C4-2B (cell line): ENCODE data around the gene SCN2A.

ENCODE experiments used
- H3K27ac ChIP-seq: fragments of 450-650 bp; 2 replicates; pipeline ENCODE4 v1.5.1; 2017
- ZFX ChIP-seq: fragments of 450-650 bp; IDR thresholded peaks from 2 replicates; pipeline ENCODE4 v1.6.1; 2017
- TF ChIP-seq, protein P1 (sequence below): fragments of 450-650 bp; conservative IDR thresholded peaks from 2 replicates; pipeline ENCODE4 v1.5.1; 2017; ENCODE audit warnings: mild to moderate bottlenecking

Gene SCN2A

DNA sequence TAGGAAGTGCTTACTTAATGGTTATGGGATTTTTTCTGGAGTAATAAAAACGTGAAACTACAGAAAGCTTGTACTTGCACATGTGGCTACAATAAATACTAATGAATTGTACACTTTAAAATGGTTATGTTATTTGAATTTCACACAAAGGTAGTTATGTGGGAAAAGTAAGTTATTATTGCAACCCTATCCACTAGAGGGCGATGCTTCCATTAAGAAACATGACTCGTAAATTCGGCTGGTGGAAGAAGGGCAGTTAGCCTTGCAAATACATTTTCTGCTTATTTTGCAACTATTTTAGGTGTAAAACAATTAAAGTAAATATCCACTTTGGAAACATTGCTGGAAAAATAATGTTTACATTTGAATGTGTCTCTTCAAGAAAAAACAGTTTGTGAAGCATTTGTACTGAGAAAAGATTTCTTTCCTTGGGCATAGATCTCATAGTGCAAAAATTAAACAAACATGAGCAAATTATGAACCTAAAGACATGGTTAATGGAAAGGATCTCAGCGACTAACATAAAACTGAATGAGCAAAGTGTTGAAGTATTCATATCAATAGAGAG, 162.2 kb downstream of the SCN2A start:
- no peak overlapping the region for H3K27ac ChIP-seq
- TF ChIP-seq ZFX: no peak
- TF ChIP-seq, protein P1, sequence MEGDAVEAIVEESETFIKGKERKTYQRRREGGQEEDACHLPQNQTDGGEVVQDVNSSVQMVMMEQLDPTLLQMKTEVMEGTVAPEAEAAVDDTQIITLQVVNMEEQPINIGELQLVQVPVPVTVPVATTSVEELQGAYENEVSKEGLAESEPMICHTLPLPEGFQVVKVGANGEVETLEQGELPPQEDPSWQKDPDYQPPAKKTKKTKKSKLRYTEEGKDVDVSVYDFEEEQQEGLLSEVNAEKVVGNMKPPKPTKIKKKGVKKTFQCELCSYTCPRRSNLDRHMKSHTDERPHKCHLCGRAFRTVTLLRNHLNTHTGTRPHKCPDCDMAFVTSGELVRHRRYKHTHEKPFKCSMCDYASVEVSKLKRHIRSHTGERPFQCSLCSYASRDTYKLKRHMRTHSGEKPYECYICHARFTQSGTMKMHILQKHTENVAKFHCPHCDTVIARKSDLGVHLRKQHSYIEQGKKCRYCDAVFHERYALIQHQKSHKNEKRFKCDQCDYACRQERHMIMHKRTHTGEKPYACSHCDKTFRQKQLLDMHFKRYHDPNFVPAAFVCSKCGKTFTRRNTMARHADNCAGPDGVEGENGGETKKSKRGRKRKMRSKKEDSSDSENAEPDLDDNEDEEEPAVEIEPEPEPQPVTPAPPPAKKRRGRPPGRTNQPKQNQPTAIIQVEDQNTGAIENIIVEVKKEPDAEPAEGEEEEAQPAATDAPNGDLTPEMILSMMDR: peak; percentile 78

DNA sequence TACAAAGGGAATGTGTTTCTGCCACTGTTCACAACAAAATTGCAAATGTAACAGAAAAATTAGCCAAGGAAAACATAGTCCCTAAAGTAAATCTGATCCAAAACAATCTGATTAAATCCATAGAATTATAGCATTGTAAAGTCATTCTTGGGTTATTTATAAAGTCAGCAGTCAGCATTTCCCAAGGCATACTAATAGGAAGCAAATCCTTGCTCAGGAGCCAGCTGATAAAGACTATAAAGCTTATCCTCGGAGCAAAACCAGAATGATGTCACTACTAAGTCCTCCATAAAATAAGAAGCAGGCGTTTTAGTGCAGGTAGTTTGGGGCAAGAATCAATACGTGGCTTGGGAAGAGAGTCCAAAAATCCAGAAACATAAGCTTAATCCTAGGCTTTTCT, 162.9 kb downstream of the SCN2A start:
- TF ChIP-seq, protein P1: no peak
- TF ChIP-seq ZFX: no peak
- no peak overlapping the region for H3K27ac ChIP-seq

DNA sequence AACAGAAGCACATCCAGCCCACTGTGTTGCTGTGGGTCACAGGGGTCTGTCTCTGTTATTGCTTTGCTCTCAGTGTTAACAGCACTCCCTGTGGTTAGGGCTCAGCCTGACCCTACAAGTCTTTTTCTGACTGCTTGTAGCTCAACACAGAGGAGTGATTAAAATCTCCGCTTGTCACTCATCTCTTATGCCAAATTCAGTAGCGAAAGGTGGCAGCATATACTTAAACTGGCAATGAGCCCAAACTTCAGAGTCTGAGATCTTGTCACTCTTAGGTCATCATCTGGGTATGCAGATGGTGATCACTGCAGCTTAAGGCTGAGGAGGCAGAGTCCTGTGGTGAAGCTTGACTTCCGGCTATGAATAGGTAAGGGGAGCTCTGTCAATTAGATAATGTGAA, 167.0 kb downstream of the SCN2A start:
- TF ChIP-seq ZFX: no peak
- TF ChIP-seq, protein P1: no peak; the same call in 1 of the 2 replicates
- H3K27ac ChIP-seq: no peak overlapping the region; the same call in 1 of the 2 replicates

DNA sequence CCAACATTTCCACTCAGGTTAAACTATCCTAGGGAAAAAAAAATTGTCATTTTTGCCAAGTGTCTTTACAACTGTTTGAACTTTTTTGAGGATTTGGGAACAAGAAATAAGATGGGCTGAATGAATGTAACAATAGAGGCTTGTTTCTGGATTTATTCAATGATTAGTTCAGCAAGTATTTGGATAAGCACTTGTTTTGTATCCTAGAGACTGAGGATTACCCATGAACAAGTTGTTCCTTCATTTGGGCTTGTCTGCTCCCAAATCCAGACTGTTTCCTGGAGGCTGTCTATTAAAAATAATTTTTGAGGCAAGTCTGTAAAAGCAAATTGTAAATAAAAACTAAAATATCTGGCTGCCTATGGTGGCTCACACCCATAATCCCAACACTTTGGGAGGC, 168.3 kb downstream of the SCN2A start:
- no peak for TF ChIP-seq ZFX
- TF ChIP-seq, protein P1: no peak
- peak overlapping the region; percentile 21; the same call in 1 of the 2 replicates for H3K27ac ChIP-seq

DNA sequence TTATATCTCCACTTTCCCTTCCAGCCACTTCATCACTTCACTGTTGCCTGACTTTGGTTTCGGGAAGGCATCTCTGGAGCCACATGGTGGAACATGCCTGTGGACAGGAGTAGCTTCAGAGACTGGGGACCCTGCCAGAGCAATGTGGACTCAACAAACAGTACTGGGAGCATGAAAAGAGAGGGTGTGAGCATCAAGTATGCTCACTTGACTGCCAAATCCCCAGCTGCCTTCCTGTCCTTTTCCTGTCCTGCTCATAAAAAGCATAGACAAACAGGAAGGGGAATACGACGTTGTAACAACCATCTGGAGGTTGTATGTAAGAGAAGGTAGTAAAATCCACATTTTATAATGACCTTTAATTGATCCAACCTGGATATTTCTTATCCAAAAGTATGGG, 169.0 kb downstream of the SCN2A start:
- peak overlapping the region; percentile 21; the same call in 1 of the 2 replicates for H3K27ac ChIP-seq
- TF ChIP-seq, protein P1: no peak
- TF ChIP-seq ZFX: no peak

DNA sequence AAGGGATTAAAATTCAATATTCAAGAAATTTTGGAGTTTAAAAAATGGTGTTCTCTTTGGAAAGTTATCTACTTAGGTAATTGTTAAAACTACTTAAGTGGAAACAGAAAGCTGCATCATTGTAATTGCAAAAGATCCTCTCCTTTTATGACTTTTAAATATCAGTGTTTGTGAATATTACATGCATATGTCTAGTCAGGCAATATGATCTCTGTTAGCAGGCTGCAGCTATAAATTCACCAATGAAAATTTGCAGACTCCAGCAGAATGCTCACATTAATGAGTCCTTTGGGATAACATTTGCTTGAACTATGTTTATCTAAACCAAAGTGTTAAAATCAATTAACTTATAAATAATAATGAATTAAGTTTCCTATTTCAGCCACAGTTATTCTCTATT, 171.1 kb downstream of the SCN2A start:
- TF ChIP-seq, protein P1: no peak
- TF ChIP-seq ZFX: no peak
- no peak overlapping the region for H3K27ac ChIP-seq

DNA sequence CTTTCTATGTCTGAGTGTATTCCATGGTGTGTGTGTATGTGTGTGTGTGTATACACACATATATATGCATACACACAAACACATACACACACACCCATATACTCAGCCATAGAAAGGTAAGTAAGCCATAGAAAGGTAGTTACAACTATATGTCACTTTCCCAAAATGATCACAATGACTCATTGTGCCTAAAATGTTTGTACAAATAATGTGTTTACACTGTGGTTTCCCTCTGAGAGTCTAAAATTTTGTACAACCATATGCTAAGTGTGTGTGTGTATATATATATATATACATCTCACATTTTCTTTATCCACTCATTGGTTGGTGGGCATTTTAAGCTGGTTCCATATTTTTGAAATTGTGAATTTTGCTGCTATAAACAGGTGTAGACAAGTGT, 175.0 kb downstream of the SCN2A start:
- no peak overlapping the region for H3K27ac ChIP-seq
- TF ChIP-seq, protein P1: no peak
- TF ChIP-seq ZFX: no peak
